Dermis blood vessel endothelial cell (primary cell): ENCODE measurements around the gene ATG5. TPM values are rescaled to one million over a fixed set of nuclear protein-coding genes. Genes with fewer than 3 reads are reported as not detected.

ENCODE experiments used
- DNase-seq: peaks from one replicate; pipeline ENCODE4 v3.0.0; 2010
- total RNA-seq: library from RNA; depleted of rRNA; stranded (reverse); fragments of >200 nt; gene quantifications from 2 replicates; pipeline ENCODE4 v1.2.3, GENCODE V29; 2014

Gene ATG5
- total RNA-seq, 1 donor from 2014 or later, result 72.3 TPM

- DNase-seq, result no peak
These were observed 110.0 kb downstream of the ATG5 start for GRCh38 chr6:106215608-106216007.

GRCh38 chr6:106214531-106214930 is 111.0 kb downstream of the ATG5 start:
- no peak for DNase-seq

GRCh38 chr6:106213660-106214289 is 111.8 kb downstream of the ATG5 start:
- DNase-seq, result no peak

- no peak for DNase-seq
These were observed 113.0 kb downstream of the ATG5 start for GRCh38 chr6:106212576-106212975.

- DNase-seq, result no peak
These were observed 118.7 kb downstream of the ATG5 start for GRCh38 chr6:106206905-106207304.

- no peak for DNase-seq
These were observed 120.6 kb downstream of the ATG5 start for GRCh38 chr6:106204961-106205360.

GRCh38 chr6:106199998-106200397 is 125.6 kb downstream of the ATG5 start:
- DNase-seq, result no peak

GRCh38 chr6:106199331-106199730 is 126.2 kb downstream of the ATG5 start:
- DNase-seq, result no peak

- no peak for DNase-seq
These were observed 128.1 kb downstream of the ATG5 start for GRCh38 chr6:106197441-106197840.

- no peak for DNase-seq
These were observed 130.3 kb downstream of the ATG5 start for GRCh38 chr6:106194949-106195921.

- no peak for DNase-seq
These were observed 132.7 kb downstream of the ATG5 start for GRCh38 chr6:106192824-106193223.

- DNase-seq, result no peak
These were observed 137.3 kb downstream of the ATG5 start for GRCh38 chr6:106188104-106188794.

- DNase-seq, result no peak
These were observed 138.1 kb downstream of the ATG5 start for GRCh38 chr6:106187424-106187982.

- no peak for DNase-seq
These were observed 138.8 kb downstream of the ATG5 start for GRCh38 chr6:106186714-106187113.

GRCh38 chr6:106186172-106186571 is 139.4 kb downstream of the ATG5 start:
- no peak for DNase-seq

GRCh38 chr6:106185615-106186014 is 139.9 kb downstream of the ATG5 start:
- no peak for DNase-seq

- no peak for DNase-seq
These were observed 140.9 kb downstream of the ATG5 start for GRCh38 chr6:106184629-106185028.

GRCh38 chr6:106183430-106183829 is 142.1 kb downstream of the ATG5 start:
- DNase-seq, result no peak

GRCh38 chr6:106182455-106182854 is 143.1 kb downstream of the ATG5 start:
- DNase-seq, result no peak

- no peak for DNase-seq
These were observed 143.7 kb downstream of the ATG5 start for GRCh38 chr6:106181664-106182418.

- no peak for DNase-seq
These were observed 145.4 kb downstream of the ATG5 start for GRCh38 chr6:106180208-106180607.

GRCh38 chr6:106178900-106179299 is 146.7 kb downstream of the ATG5 start:
- no peak for DNase-seq
